HG02852 (cell line): ENCODE results near the gene PTBP1.

Source experiments
- ATAC-seq: cut with Tn5 transposase; IDR thresholded peaks from one replicate; pipeline ENCODE4 v1.9.1; 2021; ENCODE audit warnings: mild to moderate bottlenecking, moderate library complexity; ENCODE audit not compliant: unreplicated experiment

The PTBP1 gene

GRCh38 chr19:795691-796581 is 1.3 kb upstream of the PTBP1 start:
- no peak for ATAC-seq

- ATAC-seq = peak; percentile 38
These were observed 519 bp downstream of the PTBP1 start for GRCh38 chr19:797528-798414.

GRCh38 chr19:798415-799075 is 1.3 kb downstream of the PTBP1 start:
- no peak for ATAC-seq

- no peak for ATAC-seq
These were observed 2.0 kb downstream of the PTBP1 start for GRCh38 chr19:799076-799881.

GRCh38 chr19:800360-801029 is 3.2 kb downstream of the PTBP1 start:
- ATAC-seq = no peak

- no peak for ATAC-seq
These were observed 4.0 kb downstream of the PTBP1 start for GRCh38 chr19:801030-801860.

GRCh38 chr19:801861-802497 is 4.7 kb downstream of the PTBP1 start:
- ATAC-seq = no peak

GRCh38 chr19:802498-803098 is 5.3 kb downstream of the PTBP1 start:
- no peak for ATAC-seq

GRCh38 chr19:803099-803561 is 5.9 kb downstream of the PTBP1 start:
- ATAC-seq = no peak

GRCh38 chr19:803686-804418 is 6.6 kb downstream of the PTBP1 start:
- ATAC-seq = no peak

GRCh38 chr19:804419-805165 is 7.3 kb downstream of the PTBP1 start:
- ATAC-seq = no peak

- no peak for ATAC-seq
These were observed 7.9 kb downstream of the PTBP1 start for GRCh38 chr19:805166-805551.

GRCh38 chr19:805600-806550 is 8.6 kb downstream of the PTBP1 start:
- no peak for ATAC-seq

- ATAC-seq = no peak
These were observed 9.7 kb downstream of the PTBP1 start for GRCh38 chr19:806815-807421.
